NK-92 (cell line): ENCODE data around the gene PTCD1.

Experiments used
- DNase-seq: peaks from one replicate; lab custom pipeline; 2025; ENCODE audit not compliant: unreplicated experiment; lab: John Stamatoyannopoulos, UW

Gene PTCD1, protein sequence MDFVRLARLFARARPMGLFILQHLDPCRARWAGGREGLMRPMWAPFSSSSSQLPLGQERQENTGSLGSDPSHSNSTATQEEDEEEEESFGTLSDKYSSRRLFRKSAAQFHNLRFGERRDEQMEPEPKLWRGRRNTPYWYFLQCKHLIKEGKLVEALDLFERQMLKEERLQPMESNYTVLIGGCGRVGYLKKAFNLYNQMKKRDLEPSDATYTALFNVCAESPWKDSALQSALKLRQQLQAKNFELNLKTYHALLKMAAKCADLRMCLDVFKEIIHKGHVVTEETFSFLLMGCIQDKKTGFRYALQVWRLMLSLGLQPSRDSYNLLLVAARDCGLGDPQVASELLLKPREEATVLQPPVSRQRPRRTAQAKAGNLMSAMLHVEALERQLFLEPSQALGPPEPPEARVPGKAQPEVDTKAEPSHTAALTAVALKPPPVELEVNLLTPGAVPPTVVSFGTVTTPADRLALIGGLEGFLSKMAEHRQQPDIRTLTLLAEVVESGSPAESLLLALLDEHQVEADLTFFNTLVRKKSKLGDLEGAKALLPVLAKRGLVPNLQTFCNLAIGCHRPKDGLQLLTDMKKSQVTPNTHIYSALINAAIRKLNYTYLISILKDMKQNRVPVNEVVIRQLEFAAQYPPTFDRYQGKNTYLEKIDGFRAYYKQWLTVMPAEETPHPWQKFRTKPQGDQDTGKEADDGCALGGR

DNA sequence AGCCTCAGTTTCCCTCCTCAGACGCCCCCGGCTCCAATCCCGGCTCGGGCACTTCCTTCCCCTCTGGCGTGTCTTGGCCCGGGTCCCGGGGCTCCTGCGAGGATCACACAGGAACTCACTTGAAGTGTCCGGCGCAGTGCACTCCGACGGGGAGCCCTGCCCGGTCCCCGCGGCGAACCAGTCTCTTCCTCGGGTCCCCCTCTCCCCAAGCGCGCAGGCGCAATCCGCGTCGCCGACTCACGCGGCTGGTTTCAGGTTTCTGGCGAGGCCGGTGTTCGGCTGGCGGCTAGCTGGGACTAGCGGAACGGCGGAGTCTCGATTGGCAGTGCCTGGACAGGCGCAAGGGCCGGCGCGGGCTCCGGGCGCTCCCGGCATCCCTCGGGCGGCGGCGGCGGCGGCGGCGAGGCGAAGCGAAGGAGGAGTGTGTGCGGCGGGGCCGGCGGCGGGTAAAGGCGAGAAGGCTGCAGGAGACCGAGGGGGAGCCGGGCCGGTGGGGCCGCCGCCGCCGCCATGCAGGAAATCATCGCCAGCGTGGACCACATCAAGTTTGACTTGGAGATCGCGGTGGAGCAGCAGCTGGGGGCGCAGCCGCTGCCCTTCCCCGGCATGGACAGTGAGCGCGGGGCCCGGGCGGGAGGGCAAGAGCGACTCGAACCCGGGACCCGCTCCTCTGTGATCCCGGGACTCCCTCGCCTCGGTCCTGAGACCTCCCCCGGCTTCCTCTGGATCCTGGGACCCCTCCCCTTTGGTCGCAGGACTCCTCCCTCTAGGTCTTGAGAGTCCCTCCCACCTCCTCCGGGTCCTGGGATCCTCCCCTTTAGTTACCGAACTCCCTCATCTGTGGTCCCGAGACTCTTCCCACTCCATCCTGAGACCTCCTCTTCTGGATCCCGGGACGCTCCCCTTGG lies at the start of gene PTCD1, which contains the start of gene CPSF4:
PTCD1 (minus strand) TSS at position 226 of the 908 bp plus-strand sequence. CDS start 3,556 bp downstream, outside the sequence.
CPSF4 (plus strand) TSS at position 371 of the 908 bp plus-strand sequence; CDS start at position 511, 140 bp downstream.
- no peak for DNase-seq

DNA sequence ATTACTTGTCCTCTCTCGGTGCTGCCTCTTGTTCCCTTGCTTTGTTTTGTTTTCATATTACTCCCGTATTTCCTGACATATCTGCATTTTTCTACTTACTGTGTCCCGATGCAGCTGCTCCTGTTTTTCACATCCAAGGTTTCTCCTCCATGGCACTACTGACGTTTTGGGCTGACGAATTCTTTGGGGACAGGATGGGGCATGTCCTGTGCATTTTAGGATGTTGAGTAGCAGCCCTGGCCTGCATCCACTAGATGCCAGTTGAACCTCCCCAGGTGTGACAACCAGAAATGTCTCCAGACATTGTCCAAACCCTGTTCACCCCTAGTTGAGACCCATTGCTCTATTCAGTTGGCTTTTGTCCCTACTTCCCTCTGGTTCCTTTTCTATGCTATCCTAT lies 46.5 kb upstream of the PTCD1 start:
- DNase-seq: no peak

DNA sequence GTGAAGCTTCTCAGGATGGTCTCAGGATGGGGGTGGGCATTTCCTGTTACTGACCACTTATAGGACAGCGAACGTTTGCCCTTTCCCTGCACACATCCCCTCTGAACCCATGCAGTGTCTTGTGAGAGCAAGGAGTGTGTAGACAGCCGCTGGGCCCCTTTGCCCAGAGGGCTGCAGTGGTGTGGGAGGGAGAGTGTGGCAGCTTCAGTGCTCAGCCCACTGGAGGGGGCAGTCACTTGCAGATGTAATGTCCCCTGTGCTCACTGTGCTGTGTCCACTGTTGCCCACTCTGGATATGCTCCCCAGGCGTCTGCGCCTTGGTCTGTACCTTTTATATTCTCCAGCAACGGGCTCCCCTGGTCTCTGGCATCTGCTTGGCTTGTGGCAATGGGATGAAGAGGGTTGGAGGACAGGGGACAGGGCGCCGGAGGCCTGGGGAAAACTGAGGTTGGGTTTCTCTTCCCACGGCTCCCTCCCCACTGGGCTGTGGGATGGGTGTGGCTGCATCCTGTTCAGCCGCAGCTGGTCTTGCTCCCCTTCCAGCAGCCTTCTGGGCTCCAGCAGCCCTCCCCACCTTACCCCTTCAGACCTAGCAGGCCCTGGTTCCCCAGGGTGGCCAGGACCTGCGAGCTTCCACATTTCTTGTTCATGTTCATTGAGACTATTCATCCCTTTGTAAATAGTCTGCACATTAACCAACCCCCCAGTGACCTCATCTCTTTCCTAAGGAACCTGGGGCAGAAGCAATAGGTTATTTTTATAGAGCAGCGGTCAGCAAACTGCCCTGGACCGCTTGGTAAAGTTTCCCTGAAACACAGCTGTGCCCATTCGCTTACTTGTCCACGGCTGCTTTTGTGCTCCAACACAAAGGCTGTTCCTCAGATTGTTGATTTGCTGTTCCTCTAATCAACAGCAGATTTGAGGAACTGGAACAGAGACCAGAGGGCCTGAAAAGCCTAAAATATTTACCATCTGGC lies 40.2 kb upstream of the PTCD1 start:
- DNase-seq: no peak

DNA sequence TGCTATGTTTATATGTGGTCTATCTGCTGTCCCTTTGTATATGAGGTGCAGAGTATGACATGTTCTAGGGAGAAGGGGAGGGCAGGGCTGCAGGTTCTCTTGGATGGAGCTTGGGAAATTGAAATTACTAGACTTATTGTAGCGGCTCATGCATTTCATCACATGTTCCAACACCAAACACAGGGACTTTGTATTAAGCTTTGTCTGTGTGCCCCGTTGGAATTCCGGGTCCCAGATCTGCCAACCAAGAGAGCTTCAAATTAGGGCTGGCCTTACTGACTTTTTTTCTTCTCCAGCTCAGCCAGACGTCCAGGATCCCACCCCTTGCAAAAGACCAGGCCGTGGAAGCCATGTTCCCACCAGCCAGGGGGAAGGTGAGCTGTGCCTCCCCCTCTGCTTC lies 37.5 kb upstream of the PTCD1 start:
- DNase-seq: no peak

DNA sequence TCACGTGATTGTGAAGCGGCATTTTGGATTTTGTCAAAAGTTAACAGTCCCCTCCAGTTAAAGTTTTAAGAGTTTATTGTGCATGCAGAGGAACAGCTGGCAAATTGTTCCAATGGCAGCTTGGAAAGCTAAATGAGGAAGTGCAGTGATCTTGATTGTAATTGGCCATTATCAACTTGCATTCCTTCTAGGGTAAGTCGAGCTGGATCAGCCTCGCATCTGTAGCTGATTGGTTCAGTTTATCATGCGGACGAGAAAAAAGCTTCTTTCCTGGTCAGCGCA lies 34.7 kb upstream of the PTCD1 start:
- no peak for DNase-seq

DNA sequence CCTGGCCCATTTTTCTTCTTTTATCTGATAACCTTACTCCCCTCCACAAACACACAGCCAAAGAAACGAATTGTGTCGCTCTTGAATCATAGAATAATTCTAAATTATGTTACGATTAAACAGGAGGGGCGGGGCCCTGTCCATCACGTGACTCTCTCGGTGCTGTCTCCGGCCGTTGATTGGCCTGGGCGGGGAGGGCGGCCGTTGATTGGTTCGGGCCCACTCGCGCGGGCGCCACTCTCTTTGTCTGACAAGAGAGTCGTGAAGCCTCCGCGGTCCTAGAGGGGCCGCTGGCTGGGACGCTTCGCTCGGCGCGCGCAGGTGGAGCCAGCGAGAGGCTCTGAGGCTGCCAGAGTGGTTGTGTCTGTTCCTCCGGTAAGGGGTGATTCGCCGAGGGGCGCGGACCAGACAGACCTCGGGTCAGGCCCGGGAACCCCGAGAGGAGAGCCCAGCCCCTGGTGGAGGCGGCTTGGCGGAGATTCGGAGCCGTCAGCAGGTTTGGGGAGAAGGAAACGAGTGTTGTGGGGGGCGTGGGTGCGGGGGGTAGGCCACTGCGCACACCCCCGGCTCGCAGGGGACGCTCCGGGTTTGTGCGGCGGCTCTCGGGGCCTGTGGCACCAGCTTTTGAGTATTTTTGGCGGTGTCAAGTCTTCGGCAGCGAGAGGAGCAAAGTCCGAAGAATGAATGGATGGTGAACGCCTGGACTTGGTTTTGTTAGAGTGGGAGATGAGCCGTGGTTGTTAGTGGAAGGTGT lies 34.1 kb upstream of the PTCD1 start, which contains the start of gene ZNF789:
ZNF789 (plus strand) TSS at position 330 of the 754 bp plus-strand sequence. CDS start 3,567 bp downstream, outside the sequence.
- peak; percentile 87 for DNase-seq

DNA sequence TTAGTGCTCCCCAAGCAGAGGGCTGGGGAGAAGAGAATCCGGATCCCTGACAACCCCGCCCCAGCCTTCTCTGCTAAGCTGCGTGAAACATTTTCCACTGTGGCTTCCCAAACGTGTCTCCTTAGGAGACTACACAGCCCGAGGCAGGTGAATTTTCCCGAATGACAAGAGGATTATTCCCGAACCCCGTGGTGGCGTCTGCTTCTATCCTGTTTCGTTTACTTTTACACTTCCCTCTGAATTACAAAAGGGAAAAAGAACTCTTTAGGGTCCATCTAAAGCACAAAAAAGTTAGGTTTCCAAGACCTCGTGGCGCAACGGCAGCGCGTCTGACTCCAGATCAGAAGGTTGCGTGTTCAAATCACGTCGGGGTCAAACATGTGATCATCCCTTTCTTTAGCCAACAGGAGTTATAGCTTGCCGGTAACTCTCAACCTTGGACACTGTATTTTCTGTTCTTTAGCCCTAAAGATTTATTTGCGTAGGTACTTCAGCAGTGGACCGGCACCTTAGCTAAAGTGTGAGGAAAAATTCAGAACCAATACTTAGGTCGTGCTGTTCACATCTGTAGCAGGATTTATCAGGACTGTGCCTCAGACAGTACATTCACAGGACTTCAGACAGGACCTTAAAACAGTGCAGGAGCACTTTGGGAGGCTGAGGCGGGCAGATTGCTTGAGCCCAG lies 30.9 kb upstream of the PTCD1 start:
- no peak for DNase-seq

DNA sequence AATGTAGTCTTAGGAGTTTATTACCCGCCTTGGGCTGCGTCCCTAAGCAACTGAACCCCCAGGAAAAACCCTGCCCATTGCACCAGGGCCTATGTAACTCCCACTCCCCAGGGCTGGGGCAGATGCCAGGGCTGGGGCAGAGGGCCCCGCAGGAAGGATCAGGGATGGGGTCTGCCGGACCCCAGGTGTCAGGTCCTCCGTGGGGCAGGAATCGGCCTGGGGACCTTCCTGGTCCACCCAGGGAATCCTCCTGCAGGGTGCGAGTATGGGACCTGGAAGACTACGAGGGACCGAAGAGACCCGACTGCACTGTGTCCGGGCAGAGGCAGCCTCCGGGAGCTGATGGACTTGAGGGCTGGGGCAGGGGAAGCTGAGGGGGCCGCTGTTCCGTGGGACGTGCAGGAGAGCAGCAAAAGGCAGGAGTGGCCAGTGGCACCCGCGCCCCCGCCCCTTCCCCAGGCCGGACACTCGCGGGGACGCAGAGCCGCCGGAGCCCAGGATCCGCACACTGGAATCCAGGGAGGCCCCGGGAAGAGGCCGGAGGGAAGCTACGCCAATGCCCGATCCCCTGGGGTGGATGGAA lies 29.8 kb upstream of the PTCD1 start:
- no peak for DNase-seq

DNA sequence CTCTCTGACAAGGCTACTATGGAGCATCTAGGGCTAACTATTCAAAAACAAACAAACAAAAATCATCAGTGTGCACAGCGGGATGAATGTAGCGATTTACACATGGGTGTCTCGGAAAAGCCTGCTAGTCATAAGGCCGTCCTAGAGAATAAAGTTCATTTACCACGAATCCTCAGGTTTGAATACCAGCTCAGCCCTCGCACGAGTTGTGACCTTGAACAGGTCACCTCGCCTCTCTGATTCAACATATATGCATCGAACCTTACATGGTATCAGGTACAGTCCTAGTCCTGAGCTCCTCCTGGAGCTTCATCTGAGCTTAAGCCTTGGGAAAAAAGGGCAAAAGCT lies 26.8 kb upstream of the PTCD1 start:
- DNase-seq: no peak

DNA sequence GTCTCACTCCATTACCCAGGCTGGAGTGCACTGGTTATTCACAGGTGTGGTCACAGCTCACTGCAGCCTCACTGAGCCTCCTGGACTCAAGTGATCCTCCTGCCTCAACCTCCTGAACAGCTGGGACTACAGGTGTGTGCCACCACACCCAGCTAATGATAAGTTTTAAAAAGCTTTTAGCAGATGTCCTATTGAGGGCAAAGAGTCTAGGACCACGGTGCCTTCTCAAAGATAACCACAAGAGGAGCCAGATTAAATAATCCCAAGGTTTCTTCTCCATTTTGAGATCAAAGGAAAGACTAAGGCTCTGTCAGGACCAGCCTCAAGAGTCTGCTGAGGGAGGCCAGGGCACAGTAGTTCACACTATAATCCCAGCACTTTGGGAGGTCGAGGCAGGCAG lies 22.6 kb upstream of the PTCD1 start:
- no peak for DNase-seq

DNA sequence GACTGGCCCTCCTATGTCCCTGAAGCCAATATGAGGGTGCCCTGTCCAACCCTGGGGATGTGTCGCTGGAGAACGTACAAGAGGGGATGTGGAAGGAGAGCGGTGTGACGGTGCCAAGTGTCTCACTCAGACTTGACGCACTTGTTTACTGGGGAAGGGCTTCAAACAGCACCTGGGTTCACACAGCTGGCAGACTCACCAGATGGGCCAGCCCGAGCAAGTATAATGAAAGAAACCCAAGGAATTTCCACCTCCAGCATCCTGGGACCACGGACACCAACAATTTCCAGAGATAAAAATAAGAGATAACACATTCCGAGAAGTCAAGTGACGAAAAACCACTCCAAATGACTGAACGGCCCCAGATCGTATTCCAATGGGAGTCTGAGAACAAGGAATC lies 22.1 kb upstream of the PTCD1 start:
- DNase-seq: no peak

DNA sequence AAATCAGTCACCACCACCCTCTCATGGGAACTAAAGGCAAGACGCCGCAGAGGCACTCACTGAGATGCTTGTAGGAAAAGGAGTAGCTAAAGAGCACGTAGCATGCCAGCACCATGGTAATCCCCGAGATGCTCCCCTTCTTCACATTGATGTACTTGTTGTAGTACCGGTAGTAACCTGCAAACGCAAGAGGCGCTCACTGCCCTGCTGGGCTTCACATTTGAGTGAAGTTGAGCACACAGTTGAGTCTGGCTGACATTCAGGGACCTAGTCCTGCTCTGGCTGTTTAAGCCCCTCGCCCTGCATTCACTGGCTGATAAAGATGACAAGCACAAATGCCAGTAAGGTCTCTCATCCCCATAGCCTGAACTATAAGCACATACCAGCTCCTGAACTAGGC lies 20.5 kb upstream of the PTCD1 start:
- no peak for DNase-seq

DNA sequence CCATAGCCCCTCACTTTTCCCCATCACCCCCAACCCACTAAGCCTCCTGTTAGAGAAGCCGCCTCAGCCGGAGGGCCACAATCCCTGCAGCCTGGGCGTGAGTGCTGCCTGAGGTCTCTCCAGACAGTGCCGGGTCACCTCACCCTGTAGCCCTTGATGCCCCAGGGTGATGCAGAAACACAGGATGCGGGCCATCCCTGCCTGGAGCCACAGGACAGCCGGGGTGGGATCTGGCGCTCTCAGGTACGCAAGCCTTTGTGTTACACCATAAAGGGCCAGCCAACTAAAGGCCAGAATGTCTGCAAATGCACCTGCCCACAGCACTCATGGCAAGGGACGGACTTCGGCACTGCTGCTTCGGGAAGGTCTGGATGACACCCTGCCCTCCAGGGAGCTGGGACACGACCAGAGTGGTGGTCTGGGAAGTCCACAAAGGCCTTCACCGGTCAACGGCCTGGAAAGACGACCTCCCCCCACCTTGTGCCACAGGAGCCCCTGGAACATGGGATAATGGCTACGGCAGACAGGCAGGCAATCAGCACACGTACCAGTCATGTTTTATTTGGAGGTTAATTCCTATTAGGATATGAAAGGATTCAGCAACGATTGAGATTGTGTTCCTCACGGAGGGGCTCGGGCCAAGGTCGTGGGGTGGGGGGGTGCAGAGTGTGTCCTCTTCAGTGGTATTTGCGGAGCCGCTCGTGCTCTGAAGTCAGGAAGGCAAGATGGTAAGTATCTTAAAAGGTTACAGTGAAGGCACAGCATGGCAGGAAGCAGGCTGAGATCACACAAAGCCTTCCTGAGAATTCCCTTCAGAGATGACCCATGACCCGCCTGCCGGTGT lies 19.3 kb upstream of the PTCD1 start:
- DNase-seq: no peak

DNA sequence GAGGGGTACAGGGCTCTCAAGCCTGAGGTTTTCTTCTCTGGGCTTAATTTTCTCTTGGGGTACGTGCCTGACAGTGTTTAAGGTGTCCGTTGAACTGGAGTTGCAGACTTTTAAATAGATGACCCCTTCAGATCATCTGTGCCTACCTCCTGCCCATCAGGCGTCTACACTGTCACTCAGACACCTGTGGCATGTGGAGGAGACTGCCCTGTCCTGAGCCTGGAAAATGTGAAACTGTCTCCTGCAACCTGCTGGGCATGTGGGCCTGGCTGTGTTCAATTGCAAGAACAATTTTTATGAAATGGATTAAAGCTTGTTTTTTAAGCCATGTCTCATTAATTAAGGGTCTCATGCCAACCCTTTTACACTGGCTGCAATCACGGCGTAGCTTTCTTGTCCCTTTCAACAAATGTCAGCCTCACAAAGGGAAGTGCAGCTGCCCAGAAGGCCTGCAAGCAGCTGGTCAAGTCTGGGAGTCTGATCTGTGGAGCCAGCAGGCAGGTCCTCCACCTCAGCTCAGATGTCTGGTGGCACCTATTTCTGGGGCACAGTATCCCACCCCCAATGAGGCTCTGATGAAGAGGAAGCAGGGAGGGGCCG lies 18.6 kb upstream of the PTCD1 start:
- no peak for DNase-seq

DNA sequence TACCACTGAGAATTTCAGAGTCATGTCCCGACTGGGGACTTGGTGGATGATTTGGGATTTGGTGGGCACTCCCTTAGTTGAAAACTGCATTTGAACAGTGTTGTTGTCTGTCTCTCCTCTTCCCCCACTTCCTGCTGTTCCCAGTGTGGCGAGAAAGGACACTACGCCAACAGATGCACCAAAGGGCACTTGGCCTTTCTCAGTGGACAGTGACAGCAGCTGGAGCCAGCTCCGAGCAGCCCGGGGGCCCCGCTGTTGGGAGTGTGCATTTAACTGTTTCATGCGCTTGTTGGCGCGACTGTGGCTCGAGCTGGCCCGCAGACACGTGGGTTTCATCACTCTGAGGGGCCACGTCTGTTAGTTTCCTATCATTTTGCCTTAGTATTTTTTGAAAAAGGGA lies 17.7 kb upstream of the PTCD1 start:
- no peak for DNase-seq

DNA sequence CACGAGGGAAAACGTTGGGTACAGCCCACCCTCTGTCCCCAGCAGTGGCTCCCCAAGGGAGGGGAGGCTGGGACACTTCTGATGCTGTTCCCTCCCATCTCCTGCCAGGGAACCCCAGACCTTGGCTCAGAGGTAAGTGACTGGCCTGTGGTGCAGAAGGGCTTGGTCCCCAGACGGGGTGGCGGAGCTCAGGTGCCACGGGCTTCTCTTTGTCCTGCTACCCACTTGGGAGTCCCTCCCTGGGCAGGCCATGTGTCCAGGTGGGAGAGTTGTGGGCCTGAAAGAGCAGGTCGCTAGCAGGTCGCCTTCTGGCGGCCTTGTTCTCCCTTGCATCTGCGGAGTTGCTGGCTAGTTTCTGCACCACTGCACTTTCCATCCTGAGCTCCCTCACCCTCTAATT lies 17.3 kb upstream of the PTCD1 start:
- DNase-seq: no peak

DNA sequence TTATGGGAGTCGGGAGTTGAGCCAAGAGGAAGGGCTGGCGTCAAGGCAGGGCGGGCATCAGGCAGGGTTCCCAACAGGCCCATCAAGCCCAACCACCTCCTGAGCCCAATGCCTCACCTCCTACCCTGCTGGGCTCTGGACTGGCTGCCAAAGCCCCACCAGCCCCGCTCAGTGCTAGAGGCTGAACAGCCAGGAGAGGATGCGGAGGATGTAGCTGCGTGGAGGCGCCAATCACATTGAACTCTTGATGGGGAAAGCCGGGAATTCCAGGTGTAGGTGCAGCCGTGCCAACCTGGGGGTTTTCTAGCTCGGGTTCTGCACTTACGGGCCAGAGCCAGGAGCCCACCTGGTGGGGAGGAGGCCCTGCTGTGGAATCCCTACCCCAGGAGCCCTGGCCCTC lies 14.5 kb upstream of the PTCD1 start:
- no peak for DNase-seq
